Smooth muscle cell (in vitro differentiated cells): Measurements from ENCODE around the gene OR56A4. TPM values are rescaled to one million over a fixed set of nuclear protein-coding genes. Genes with fewer than 3 reads are reported as not detected.
A peak's percentile ranks its signal among the peaks of the same experiment; 100 is the strongest.

ENCODE experiments used
- DNase-seq: peaks from one replicate; lab custom pipeline; 2025; ENCODE audit not compliant: unreplicated experiment; lab: John Stamatoyannopoulos, UW
- H2AFZ ChIP-seq: fragments of 200-600 bp; sonication (generic); 2 replicates; pipeline ENCODE4 v1.6.0; 2016; ENCODE audit warnings: antibody characterized with exemption, low read depth, mild to moderate bottlenecking
- H3F3A ChIP-seq: fragments of 200-600 bp; sonication (generic); 2 replicates; pipeline ENCODE4 v1.6.0; 2017; ENCODE audit warnings: antibody characterized with exemption, low read depth
- H3K27ac ChIP-seq: fragments of 200-600 bp; sonication (generic); 2 replicates; pipeline ENCODE4 v1.5.1; 2016; ENCODE audit warnings: low read depth, mild to moderate bottlenecking
- H3K27me3 ChIP-seq: fragments of 200-600 bp; sonication (generic); 2 replicates; pipeline ENCODE4 v1.6.1; 2016; ENCODE audit warnings: low read depth, mild to moderate bottlenecking
- H3K36me3 ChIP-seq: fragments of 200-600 bp; sonication (generic); 2 replicates; pipeline ENCODE4 v1.5.1; 2016; ENCODE audit warnings: low read depth
- H3K4me1 ChIP-seq: fragments of 200-600 bp; sonication (generic); 2 replicates; pipeline ENCODE4 v1.5.1; 2016; ENCODE audit warnings: low read depth
- H3K4me2 ChIP-seq: fragments of 200-600 bp; sonication (generic); 2 replicates; pipeline ENCODE4 v1.6.0; 2016; ENCODE audit warnings: mild to moderate bottlenecking
- H3K4me3 ChIP-seq: fragments of 200-600 bp; sonication (generic); 2 replicates; pipeline ENCODE4 v1.5.1; 2016; ENCODE audit warnings: mild to moderate bottlenecking
- H3K79me2 ChIP-seq: fragments of 200-600 bp; sonication (generic); 2 replicates; pipeline ENCODE4 v1.6.0; 2016; ENCODE audit warnings: low read depth, mild to moderate bottlenecking
- H3K9ac ChIP-seq: fragments of 200-600 bp; sonication (generic); 2 replicates; pipeline ENCODE4 v1.6.0; 2016; ENCODE audit warnings: low read depth
- H3K9me3 ChIP-seq: fragments of 200-600 bp; sonication (generic); replicated peaks from 2 replicates; pipeline ENCODE4 v1.5.1; 2016; ENCODE audit warnings: low read depth
- H4K20me1 ChIP-seq: fragments of 200-600 bp; sonication (generic); 2 replicates; pipeline ENCODE4 v1.6.0; 2016; ENCODE audit warnings: low read depth
- CTCF ChIP-seq: fragments of 200-600 bp; sonication (generic); IDR thresholded peaks from 2 replicates; pipeline ENCODE4 v1.5.1; 2017; ENCODE audit warnings: borderline replicate concordance, mild to moderate bottlenecking, antibody characterized with exemption; ENCODE audit not compliant: insufficient read depth, poor library complexity, severe bottlenecking
- WGBS: methylation state at CpG from one replicate; pipeline ENCODE4 v1.1.7; 2016; ENCODE audit warnings: low lambda C conversion rate; 5-methylcytosine and 5-hydroxymethylcytosine counted together
- polyA plus RNA-seq: library from polyadenylated mRNA; unstranded; fragments of >200 nt; fragmentation: Nextera tagmentation; extraction: Ambion mirVana; gene quantifications from 2 replicates; pipeline ENCODE4 v1.2.1, GENCODE V29; 2016
- total RNA-seq: library from RNA; depleted of rRNA; stranded (reverse); fragments of >200 nt; gene quantifications from 2 replicates; pipeline ENCODE4 v1.2.3, GENCODE V29; 2014

OR56A4 gene
- total and polyA plus RNA-seq, 2 experiments from 2014 or later, result 0.13 TPM; not detected in 1

DNA sequence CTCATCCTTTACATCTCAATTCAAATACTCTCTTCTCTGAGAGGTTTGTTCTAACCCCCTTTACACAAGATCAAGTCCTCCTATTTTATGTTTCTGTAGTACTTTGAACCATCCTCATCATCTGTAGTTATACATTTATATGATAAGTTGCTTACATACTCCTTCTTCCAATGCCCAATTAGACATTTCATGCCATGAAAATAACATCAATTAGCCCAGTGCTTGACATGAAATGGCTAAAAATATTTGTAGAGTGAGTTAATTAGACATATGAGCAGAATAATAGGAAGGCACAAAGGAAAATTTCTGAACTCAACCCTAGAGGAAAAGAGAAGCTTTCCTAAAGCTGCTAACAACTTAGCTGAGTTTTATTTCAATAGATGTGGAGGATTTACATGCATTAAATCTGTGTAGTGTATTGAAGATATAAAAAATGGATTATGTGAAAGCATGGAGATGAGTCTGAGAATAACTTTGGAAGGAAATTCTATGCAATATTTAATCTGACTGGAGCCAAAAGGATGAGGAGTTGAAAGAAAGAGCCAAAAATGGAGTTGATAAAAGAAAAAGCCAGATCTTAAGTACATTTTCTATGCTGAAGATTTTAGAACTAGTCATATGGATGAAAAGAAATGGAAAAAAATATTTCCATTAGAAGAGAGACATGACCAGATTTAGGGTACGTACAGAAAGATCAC lies 24.1 kb upstream of the OR56A4 start, which contains the start of gene OR56A1:
OR56A1 (minus strand) TSS at position 51 of the 698 bp plus-strand sequence. CDS start 3,066 bp downstream, outside the sequence.
- Histone ChIP-seq H3K79me2 (no peaks in the 10 kb centered on the region), H3K36me3 (no peaks in the 10 kb centered on the region), H3K4me1 (no peaks in the 10 kb centered on the region), H3K27ac (no peak within 1 kb of the TSS), H3K4me2 (no peak within 1 kb of the TSS), H2AFZ (no peak within 1 kb of the TSS), H3K9ac (no peak within 1 kb of the TSS), H3K27me3 (peaks cover 17% of the 10 kb centered on the region), H4K20me1 (no peaks in the 10 kb centered on the region), H3K4me3 (no peak within 1 kb of the TSS), H3F3A (no peaks in the 10 kb centered on the region), H3K9me3 (no peaks in the 10 kb centered on the region)
- WGBS, result 88% methylated on average over 1 of the region's 1 CpG
- no peak for TF ChIP-seq CTCF
- DNase-seq, result no peak

DNA sequence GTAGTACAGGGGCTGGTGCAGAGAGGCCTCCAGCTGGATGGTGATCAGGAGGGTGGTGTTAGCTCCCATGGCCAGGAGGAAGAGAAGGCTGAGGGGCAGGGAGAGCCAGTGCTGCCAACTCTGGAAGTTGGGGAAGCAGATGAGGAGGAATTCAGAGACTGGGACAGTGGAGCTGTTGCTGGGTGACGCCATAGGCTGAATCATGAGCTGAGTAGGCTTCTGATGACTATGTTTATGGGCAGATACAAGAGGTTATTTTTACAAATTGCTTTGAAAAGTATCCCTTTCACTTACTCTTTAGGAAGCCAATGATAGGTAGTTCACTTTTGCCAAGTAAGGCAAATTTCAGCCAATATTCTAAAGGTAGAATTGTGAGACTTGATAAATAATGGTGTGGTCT lies 20.8 kb upstream of the OR56A4 start:
- no peak for TF ChIP-seq CTCF
- no peaks in the 10 kb centered on the region for H4K20me1 ChIP-seq
- no peak overlapping the region for H3K9ac ChIP-seq
- no peaks in the 10 kb centered on the region for H3K9me3 ChIP-seq
- H3F3A ChIP-seq, result no peaks in the 10 kb centered on the region
- H3K4me3 ChIP-seq, result no peak overlapping the region
- H3K79me2 ChIP-seq, result no peaks in the 10 kb centered on the region
- no peak overlapping the region for H3K4me2 ChIP-seq
- no peak for DNase-seq
- H3K36me3 ChIP-seq, result no peaks in the 10 kb centered on the region
- no peak overlapping the region for H2AFZ ChIP-seq
- WGBS, result 80% methylated on average over 1 of the region's 1 CpG
- peaks cover 12% of the 10 kb centered on the region for H3K27me3 ChIP-seq
- no peak overlapping the region for H3K27ac ChIP-seq
- H3K4me1 ChIP-seq, result no peaks in the 10 kb centered on the region

- peaks cover 10% of the 10 kb centered on the region for H3K27me3 ChIP-seq
- H3K36me3 ChIP-seq, result no peaks in the 10 kb centered on the region
- H3K79me2 ChIP-seq, result no peaks in the 10 kb centered on the region
- no peak overlapping the region for H3K4me2 ChIP-seq
- TF ChIP-seq CTCF, result no peak
- no peak overlapping the region for H3K9ac ChIP-seq
- no peaks in the 10 kb centered on the region for H3F3A ChIP-seq
- 71% methylated on average over 2 of the region's 2 CpGs for WGBS
- no peak overlapping the region for H3K4me3 ChIP-seq
- no peak overlapping the region for H3K27ac ChIP-seq
- H2AFZ ChIP-seq, result no peak overlapping the region
- H4K20me1 ChIP-seq, result no peaks in the 10 kb centered on the region
- H3K9me3 ChIP-seq, result no peaks in the 10 kb centered on the region
- no peak for DNase-seq
- H3K4me1 ChIP-seq, result no peaks in the 10 kb centered on the region
These were observed 18.3 kb upstream of the OR56A4 start for GRCh38 chr11:6025056-6025455.

DNA sequence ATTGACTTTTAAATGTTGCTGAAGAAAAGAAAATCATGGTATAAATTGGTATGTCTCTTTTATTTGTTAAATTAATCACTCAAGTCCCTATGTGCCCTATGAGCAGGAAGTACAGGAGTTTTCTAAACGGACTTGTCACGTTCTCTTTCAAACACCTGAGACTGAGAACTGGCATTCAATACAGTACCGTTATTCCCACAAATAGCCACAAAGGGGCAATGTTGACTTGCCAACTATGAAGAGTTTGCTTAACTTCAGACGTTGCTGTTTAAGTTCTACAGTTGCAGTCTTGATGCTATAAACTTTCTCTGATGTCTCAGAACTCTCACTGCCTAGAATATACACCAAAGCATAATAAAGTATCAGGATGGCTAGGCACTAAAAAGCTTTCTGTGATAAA lies 16.2 kb upstream of the OR56A4 start:
- H4K20me1 ChIP-seq, result no peaks in the 10 kb centered on the region
- H3K9me3 ChIP-seq, result no peaks in the 10 kb centered on the region
- no peaks in the 10 kb centered on the region for H3F3A ChIP-seq
- no peaks in the 10 kb centered on the region for H3K79me2 ChIP-seq
- no peak overlapping the region for H3K9ac ChIP-seq
- no peaks in the 10 kb centered on the region for H3K4me1 ChIP-seq
- TF ChIP-seq CTCF, result peak; percentile 71
- peaks cover 2% of the 10 kb centered on the region for H3K27me3 ChIP-seq
- H2AFZ ChIP-seq, result no peak overlapping the region
- H3K4me2 ChIP-seq, result no peak overlapping the region
- no peaks in the 10 kb centered on the region for H3K36me3 ChIP-seq
- no peak overlapping the region for H3K4me3 ChIP-seq
- 11% methylated on average over 4 of the region's 4 CpGs for WGBS
- H3K27ac ChIP-seq, result no peak overlapping the region
- DNase-seq, result no peak
